GM03348 (cell line): ENCODE measurements around the gene ERC1.

Source experiments
- DNase-seq: peaks from one replicate; pipeline ENCODE4 v3.0.0; 2012; ENCODE audit warnings: low spot score

The ERC1 gene

GRCh38 chr12:1488908-1489381, 497.9 kb downstream of the ERC1 start:
- DNase-seq, result peak; percentile 42

- DNase-seq, result no peak
These were observed 501.1 kb downstream of the ERC1 start for GRCh38 chr12:1491983-1492697.

GRCh38 chr12:1493781-1494565, 502.9 kb downstream of the ERC1 start:
- no peak for DNase-seq

GRCh38 chr12:1494856-1495255, 503.8 kb downstream of the ERC1 start:
- no peak for DNase-seq

- peak; percentile 77 for DNase-seq
These were observed 505.3 kb downstream of the ERC1 start for GRCh38 chr12:1496162-1496900.

- no peak for DNase-seq
These were observed 506.1 kb downstream of the ERC1 start for GRCh38 chr12:1497161-1497560.

- no peak for DNase-seq
These were observed 507.2 kb downstream of the ERC1 start for GRCh38 chr12:1498199-1498740.

- no peak for DNase-seq
These were observed 508.3 kb downstream of the ERC1 start for GRCh38 chr12:1499351-1499750.

GRCh38 chr12:1500095-1500801, 509.2 kb downstream of the ERC1 start:
- DNase-seq, result peak; percentile 43

- DNase-seq, result no peak
These were observed 510.0 kb downstream of the ERC1 start for GRCh38 chr12:1501001-1501400.

- DNase-seq, result no peak
These were observed 510.8 kb downstream of the ERC1 start for GRCh38 chr12:1501695-1502378.

- no peak for DNase-seq
These were observed 511.3 kb downstream of the ERC1 start for GRCh38 chr12:1502379-1502720.

- no peak for DNase-seq
These were observed 511.8 kb downstream of the ERC1 start for GRCh38 chr12:1502831-1503230.

- no peak for DNase-seq
These were observed 512.3 kb downstream of the ERC1 start for GRCh38 chr12:1503281-1503711.

- no peak for DNase-seq
These were observed 513.4 kb downstream of the ERC1 start for GRCh38 chr12:1504304-1504894.

- DNase-seq, result no peak
These were observed 513.9 kb downstream of the ERC1 start for GRCh38 chr12:1504895-1505311.

GRCh38 chr12:1505576-1505975, 514.6 kb downstream of the ERC1 start:
- no peak for DNase-seq

GRCh38 chr12:1507308-1507707, 516.3 kb downstream of the ERC1 start:
- no peak for DNase-seq

GRCh38 chr12:1509413-1510052, 518.5 kb downstream of the ERC1 start:
- no peak for DNase-seq
